GM10266 (cell line): ENCODE data around the gene LRRC49.

Experiments used
- DNase-seq: peaks from one replicate; pipeline ENCODE4 v3.0.0; 2012; ENCODE audit errors: extremely low spot score
- TF ChIP-seq, protein P1 (sequence below): IDR thresholded peaks from 2 replicates; pipeline ENCODE4 v1.5.1; 2012; ENCODE audit warnings: mild to moderate bottlenecking, low read depth; ENCODE audit not compliant: control insufficient read depth, insufficient read depth; ENCODE audit errors: missing control alignments

LRRC49 gene

GRCh38 chr15:71083349-71083748 is 190.7 kb downstream of the LRRC49 start:
- DNase-seq = no peak
- TF ChIP-seq, protein P1, sequence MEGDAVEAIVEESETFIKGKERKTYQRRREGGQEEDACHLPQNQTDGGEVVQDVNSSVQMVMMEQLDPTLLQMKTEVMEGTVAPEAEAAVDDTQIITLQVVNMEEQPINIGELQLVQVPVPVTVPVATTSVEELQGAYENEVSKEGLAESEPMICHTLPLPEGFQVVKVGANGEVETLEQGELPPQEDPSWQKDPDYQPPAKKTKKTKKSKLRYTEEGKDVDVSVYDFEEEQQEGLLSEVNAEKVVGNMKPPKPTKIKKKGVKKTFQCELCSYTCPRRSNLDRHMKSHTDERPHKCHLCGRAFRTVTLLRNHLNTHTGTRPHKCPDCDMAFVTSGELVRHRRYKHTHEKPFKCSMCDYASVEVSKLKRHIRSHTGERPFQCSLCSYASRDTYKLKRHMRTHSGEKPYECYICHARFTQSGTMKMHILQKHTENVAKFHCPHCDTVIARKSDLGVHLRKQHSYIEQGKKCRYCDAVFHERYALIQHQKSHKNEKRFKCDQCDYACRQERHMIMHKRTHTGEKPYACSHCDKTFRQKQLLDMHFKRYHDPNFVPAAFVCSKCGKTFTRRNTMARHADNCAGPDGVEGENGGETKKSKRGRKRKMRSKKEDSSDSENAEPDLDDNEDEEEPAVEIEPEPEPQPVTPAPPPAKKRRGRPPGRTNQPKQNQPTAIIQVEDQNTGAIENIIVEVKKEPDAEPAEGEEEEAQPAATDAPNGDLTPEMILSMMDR = no peak

GRCh38 chr15:71084264-71084663 is 191.6 kb downstream of the LRRC49 start:
- no peak for DNase-seq

GRCh38 chr15:71085809-71086208 is 193.2 kb downstream of the LRRC49 start:
- TF ChIP-seq, protein P1 = no peak
- DNase-seq = no peak

More at GRCh38 chr15:71084264-71084663, 191.6 kb downstream of the LRRC49 start:
- TF ChIP-seq, protein P1 = no peak

DNA sequence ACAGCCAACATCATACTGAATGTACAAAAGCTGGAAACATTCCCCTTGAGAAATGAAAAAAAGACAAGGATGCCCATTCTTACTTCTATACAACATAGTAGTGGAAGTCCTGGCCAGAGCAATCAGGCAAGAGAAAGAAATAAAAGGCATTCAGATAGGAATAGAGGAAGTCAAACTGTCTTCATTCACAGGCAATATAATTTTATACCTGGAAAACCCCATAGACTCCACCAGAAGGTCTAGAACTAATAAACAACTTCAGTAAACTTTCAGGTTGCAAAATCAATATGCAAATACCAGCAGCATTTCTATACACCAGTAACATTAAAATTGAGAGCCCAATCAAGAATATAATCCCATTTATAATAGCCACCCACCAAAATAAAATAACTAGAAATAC is 195.5 kb downstream of the LRRC49 start:
- TF ChIP-seq, protein P1 = no peak
- no peak for DNase-seq

DNA sequence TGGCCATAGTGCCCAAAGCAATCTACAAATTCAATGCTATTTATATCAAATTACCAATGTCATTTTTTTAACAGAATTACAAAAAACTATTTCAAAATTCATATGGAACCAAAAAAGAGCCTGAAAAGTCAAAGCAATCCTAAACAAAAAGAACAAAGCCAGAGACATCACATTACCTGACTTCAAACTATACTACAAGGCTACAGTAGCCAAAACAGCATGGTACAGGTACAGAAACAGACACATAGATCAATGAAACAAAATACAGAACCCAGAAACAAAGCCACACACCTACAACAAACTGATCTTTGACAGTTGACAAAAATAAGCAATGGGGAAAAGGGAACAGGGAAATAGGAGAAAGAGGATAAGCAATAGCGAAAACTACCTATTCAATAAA is 196.1 kb downstream of the LRRC49 start:
- no peak for DNase-seq
- TF ChIP-seq, protein P1 = no peak

DNA sequence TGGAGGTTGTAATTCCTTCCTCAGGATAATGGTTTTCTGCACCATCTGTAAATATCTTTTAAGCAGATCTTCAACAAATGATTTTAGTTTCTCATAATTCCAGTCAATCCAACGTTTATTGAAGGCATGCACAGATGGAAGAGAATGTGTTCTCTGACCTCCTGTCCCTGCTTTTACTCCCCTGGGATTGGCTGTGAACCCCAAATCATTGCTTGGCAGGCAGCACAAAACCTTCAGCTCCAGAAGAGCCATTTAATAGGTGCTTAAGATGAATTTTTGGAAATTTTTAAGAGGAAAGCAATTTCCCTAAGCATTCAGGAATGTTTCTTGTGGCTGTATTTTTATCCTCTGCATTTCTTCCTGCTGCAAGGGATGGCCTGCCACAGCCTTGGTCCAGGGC is 197.2 kb downstream of the LRRC49 start:
- TF ChIP-seq, protein P1 = no peak
- DNase-seq = no peak

GRCh38 chr15:71091601-71092000 is 199.0 kb downstream of the LRRC49 start:
- DNase-seq = no peak

More at GRCh38 chr15:71091601-71092000, 199.0 kb downstream of the LRRC49 start:
- TF ChIP-seq, protein P1 = no peak
